SK-N-SH (cell line): ENCODE measurements around the gene MYO1E. TPM values are rescaled to one million over a fixed set of nuclear protein-coding genes. Genes with fewer than 3 reads are reported as not detected.

ENCODE experiments used
- CTCF ChIA-PET: fragments of 300-600, 350-600 bp; formaldehyde crosslinking; extraction: SDS; loops from one replicate; lab custom pipeline; 2021; lab: Yijun Ruan, JAX
- POLR2A ChIA-PET: fragments of 350-600 bp; sonication (Branson Sonifier 250); formaldehyde crosslinking; extraction: SDS; loops from one replicate; lab custom pipeline; 2020; ENCODE audit warnings: antibody characterized with exemption, inconsistent platforms; lab: Yijun Ruan, JAX
- DNase-seq: peaks from one replicate; pipeline ENCODE4 v3.0.0; 2012
- H2AFZ ChIP-seq: fragments of 200-600 bp; sonication (generic); 2 replicates; pipeline ENCODE4 v1.8.1; 2016; ENCODE audit warnings: antibody characterized with exemption, mild to moderate bottlenecking, low read depth
- H3F3A ChIP-seq: fragments of 200-600 bp; sonication (generic); replicated peaks from 2 replicates; pipeline ENCODE3; 2016; ENCODE audit warnings: antibody characterized with exemption, mild to moderate bottlenecking; ENCODE audit not compliant: insufficient read depth
- H3K27ac ChIP-seq, 2 experiments: fragments of 200-500 bp in 1 of 2; fragments of 200-600 bp in 1 of 2; sonication (Bioruptor generic) in 1 of 2; sonication (generic), shearing (Covaris generic) in 1 of 2; 2 replicates each; pipeline versions ENCODE4 v1.5.1 to v1.6.1; 2014 to 2016; ENCODE audit warnings: low read depth in 2 of 2, inconsistent platforms in 1 of 2, low read length in 1 of 2, mild to moderate bottlenecking in 1 of 2, mixed read lengths in 1 of 2
- H3K27me3 ChIP-seq: fragments of 200-600 bp; sonication (generic), shearing (Covaris generic); 2 replicates; pipeline ENCODE4 v1.6.1; 2016; ENCODE audit warnings: mixed run types; ENCODE audit not compliant: insufficient read depth
- H3K36me3 ChIP-seq, 2 experiments: fragments of 200-500 bp in 1 of 2; fragments of 200-600 bp in 1 of 2; sonication (Bioruptor generic) in 1 of 2; sonication (generic) in 1 of 2; replicated peaks in 1 of 2; 2 replicates each; pipeline versions ENCODE3 to v1.5.1; 2014 to 2016; ENCODE audit warnings: low read length in 1 of 2, mild to moderate bottlenecking in 1 of 2; ENCODE audit not compliant: insufficient read depth in 2 of 2, control insufficient read depth in 1 of 2
- H3K4me1 ChIP-seq, 2 experiments: fragments of 200-500 bp in 1 of 2; fragments of 200-600 bp in 1 of 2; sonication (Bioruptor generic) in 1 of 2; sonication (generic), shearing (Covaris generic) in 1 of 2; 2 replicates each; pipeline versions ENCODE4 v1.5.1 to v1.6.1; 2014 to 2016; ENCODE audit warnings: low read depth in 1 of 2, low read length in 1 of 2, mixed run types in 1 of 2; ENCODE audit not compliant: insufficient read depth in 2 of 2, control insufficient read depth in 1 of 2
- H3K4me2 ChIP-seq: fragments of 200-600 bp; sonication (generic), shearing (Covaris generic); 2 replicates; pipeline ENCODE4 v1.6.1; 2017; ENCODE audit warnings: mixed run types
- H3K4me3 ChIP-seq, 2 experiments: fragments of 200-500 bp in 1 of 2; fragments of 200-600 bp in 1 of 2; sonication (Bioruptor generic) in 1 of 2; sonication (generic), shearing (Covaris generic) in 1 of 2; 2 replicates each; pipeline versions ENCODE4 v1.5.1 to v1.8.1; 2014 to 2016; ENCODE audit warnings: low read depth in 2 of 2, inconsistent platforms in 1 of 2, low read length in 1 of 2, mild to moderate bottlenecking in 1 of 2, mixed read lengths in 1 of 2, moderate library complexity in 1 of 2
- H3K79me2 ChIP-seq: fragments of 200-600 bp; sonication (generic); 2 replicates; pipeline ENCODE4 v1.8.1; 2017; ENCODE audit warnings: mild to moderate bottlenecking; ENCODE audit not compliant: insufficient read depth
- H3K9ac ChIP-seq: fragments of 200-600 bp; sonication (generic); 2 replicates; pipeline ENCODE4 v1.6.1; 2017; ENCODE audit warnings: mixed run types
- H3K9me2 ChIP-seq: fragments of 200-600 bp; sonication (generic); 2 replicates; pipeline ENCODE4 v1.6.1; 2017; ENCODE audit warnings: mixed run types
- H3K9me3 ChIP-seq: fragments of 200-600 bp; sonication (generic); 2 replicates; pipeline ENCODE4 v1.6.1; 2017; ENCODE audit warnings: mixed run types, mild to moderate bottlenecking, moderate library complexity
- H4K20me1 ChIP-seq: fragments of 200-600 bp; sonication (generic); 2 replicates; pipeline ENCODE4 v1.6.1; 2017; ENCODE audit warnings: mild to moderate bottlenecking, mixed run types; ENCODE audit not compliant: insufficient read depth
- ELF1 ChIP-seq: IDR thresholded peaks from 2 replicates; pipeline ENCODE4 v1.4.0; 2012
- EZH2phosphoT487 ChIP-seq: fragments of 200-600 bp; sonication (generic); IDR thresholded peaks from 2 replicates; pipeline ENCODE4 v1.6.1; 2017; ENCODE audit warnings: low read depth, mixed run types, mild to moderate bottlenecking, antibody characterized with exemption, moderate library complexity, borderline replicate concordance
- FOXJ3 ChIP-seq: sonication (generic); formaldehyde crosslinking; IDR thresholded peaks from 2 replicates; pipeline ENCODE4 v1.5.1; 2020; ENCODE audit warnings: mild to moderate bottlenecking, missing genetic modification reagents
- GABPA ChIP-seq: IDR thresholded peaks from 2 replicates; pipeline ENCODE4 v1.4.0; 2012; ENCODE audit warnings: low read depth, mild to moderate bottlenecking
- GATA2 ChIP-seq: sonication (generic); formaldehyde crosslinking; IDR thresholded peaks from 2 replicates; pipeline ENCODE4 v1.5.0; 2020; ENCODE audit warnings: mild to moderate bottlenecking, missing genetic modification reagents
- MEF2A ChIP-seq: IDR thresholded peaks from 2 replicates; pipeline ENCODE4 v1.4.0; 2012; ENCODE audit warnings: low read depth, borderline replicate concordance
- NRF1 ChIP-seq: IDR thresholded peaks from 2 replicates; pipeline ENCODE4 v1.6.1; 2012; ENCODE audit warnings: low read depth, mild to moderate bottlenecking, low read length
- PBX3 ChIP-seq: IDR thresholded peaks from 2 replicates; pipeline ENCODE4; 2012
- RAD21 ChIP-seq: IDR thresholded peaks from 2 replicates; pipeline ENCODE4 v1.6.1; 2012; ENCODE audit warnings: mild to moderate bottlenecking, low read length
- SIN3A ChIP-seq: IDR thresholded peaks from 2 replicates; pipeline ENCODE4 v1.6.1; 2012; ENCODE audit warnings: low read depth, mild to moderate bottlenecking, low read length, moderate library complexity, borderline replicate concordance
- SMC3 ChIP-seq: IDR thresholded peaks from 2 replicates; pipeline ENCODE4 v1.6.1; 2012; ENCODE audit warnings: low read depth, low read length, improper control_type of control experiment
- TEAD4 ChIP-seq: IDR thresholded peaks from 2 replicates; pipeline ENCODE4 v1.4.0; 2012; ENCODE audit warnings: mild to moderate bottlenecking, borderline replicate concordance; ENCODE audit not compliant: insufficient read depth
- WGBS: methylation state at CpG from one replicate; pipeline ENCODE4 v1.1.6; 2017; ENCODE audit warnings: low lambda C conversion rate; 5-methylcytosine and 5-hydroxymethylcytosine counted together
- polyA plus RNA-seq, 3 experiments: library from polyadenylated mRNA; depleted of rRNA; stranded (reverse); fragments of >200 nt; gene quantifications; 2 replicates each; pipeline ENCODE4 v1.2.3, GENCODE V29; 2012
- TF ChIP-seq, protein P1 (sequence below): fragments of 200-600 bp; sonication (generic); IDR thresholded peaks from 2 replicates; pipeline ENCODE4 v1.6.1; 2017; ENCODE audit warnings: antibody characterized with exemption, mild to moderate bottlenecking, moderate library complexity
- TF ChIP-seq, protein P2 (sequence below): fragments of 150-350 bp; IDR thresholded peaks from 2 replicates; pipeline ENCODE4 v1.6.1; 2016; ENCODE audit warnings: mild to moderate bottlenecking, low read depth, low read length

Gene MYO1E
- polyA plus RNA-seq, 1 of the 3 experiments (the other 2 are of a cell fraction), result 9.7 TPM

DNA sequence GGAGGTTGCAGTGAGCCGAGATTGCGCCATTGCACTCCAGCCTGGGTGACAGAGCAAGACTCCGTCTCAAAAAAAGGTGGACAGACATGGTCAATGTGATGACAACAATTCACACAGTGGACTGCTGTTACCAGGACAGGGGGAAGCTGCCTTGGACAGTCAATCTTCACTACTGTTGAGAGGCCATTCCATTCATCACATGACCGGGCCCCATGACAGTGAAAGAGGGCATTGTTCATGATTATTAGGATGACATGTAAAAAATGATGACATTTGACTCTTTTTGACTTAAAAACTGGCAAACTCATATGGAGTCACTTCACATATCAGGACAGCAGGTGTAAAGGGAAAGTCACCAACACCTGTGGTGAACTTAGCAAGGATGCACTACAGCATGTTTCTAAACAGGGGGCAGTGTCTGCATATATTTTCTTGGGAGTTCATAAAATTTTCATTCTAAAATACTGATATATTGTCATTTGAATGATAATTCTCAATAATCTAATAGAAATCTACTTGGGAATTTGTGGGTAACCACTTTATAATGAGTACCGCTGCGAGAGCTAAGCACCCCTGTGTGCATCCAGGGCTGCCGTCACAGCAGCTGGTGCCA, 200.3 kb downstream of the MYO1E start:
- Histone ChIP-seq H3F3A (peaks cover 36% of the 10 kb centered on the region), H3K9ac (no peak overlapping the region), H3K4me1 (peaks cover 17 to 47% of the 10 kb centered on the region in 2 experiments; a peak in 3 of 4 replicates), H3K27ac (no peak overlapping the region), H3K79me2 (no peaks in the 10 kb centered on the region), H3K27me3 (no peaks in the 10 kb centered on the region), H3K4me2 (no peak overlapping the region), H3K4me3 (no peak overlapping the region), H3K36me3 (peaks cover 0 to 14% of the 10 kb centered on the region in 2 experiments), H3K9me3 (no peaks in the 10 kb centered on the region), H4K20me1 (no peaks in the 10 kb centered on the region), H3K9me2 (no peaks in the 10 kb centered on the region), H2AFZ (no peak overlapping the region)
- POLR2A ChIA-PET, result no interaction called here
- TF ChIP-seq RAD21, result peak; percentile 19; the same call in 1 of the 2 replicates
- TF ChIP-seq, protein P1, sequence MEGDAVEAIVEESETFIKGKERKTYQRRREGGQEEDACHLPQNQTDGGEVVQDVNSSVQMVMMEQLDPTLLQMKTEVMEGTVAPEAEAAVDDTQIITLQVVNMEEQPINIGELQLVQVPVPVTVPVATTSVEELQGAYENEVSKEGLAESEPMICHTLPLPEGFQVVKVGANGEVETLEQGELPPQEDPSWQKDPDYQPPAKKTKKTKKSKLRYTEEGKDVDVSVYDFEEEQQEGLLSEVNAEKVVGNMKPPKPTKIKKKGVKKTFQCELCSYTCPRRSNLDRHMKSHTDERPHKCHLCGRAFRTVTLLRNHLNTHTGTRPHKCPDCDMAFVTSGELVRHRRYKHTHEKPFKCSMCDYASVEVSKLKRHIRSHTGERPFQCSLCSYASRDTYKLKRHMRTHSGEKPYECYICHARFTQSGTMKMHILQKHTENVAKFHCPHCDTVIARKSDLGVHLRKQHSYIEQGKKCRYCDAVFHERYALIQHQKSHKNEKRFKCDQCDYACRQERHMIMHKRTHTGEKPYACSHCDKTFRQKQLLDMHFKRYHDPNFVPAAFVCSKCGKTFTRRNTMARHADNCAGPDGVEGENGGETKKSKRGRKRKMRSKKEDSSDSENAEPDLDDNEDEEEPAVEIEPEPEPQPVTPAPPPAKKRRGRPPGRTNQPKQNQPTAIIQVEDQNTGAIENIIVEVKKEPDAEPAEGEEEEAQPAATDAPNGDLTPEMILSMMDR, result peak; percentile 52; the same call in 1 of the 2 replicates
- no peak for TF ChIP-seq PBX3
- CTCF ChIA-PET, result interaction anchor here (0.6 to 1.7 kb wide), 5 partner anchors 11 to 320 kb away, joined by 3 to 6 read pairs (median 3); partner anchors contain the start of gene RNF111
- WGBS, result 100% methylated on average over 7 of the region's 7 CpGs
- no peak for DNase-seq

- peak overlapping the region; percentile 29; the same call in 1 of the 2 replicates for H3K4me2 ChIP-seq
- H3K9ac ChIP-seq, result peak overlapping the region; percentile 31; the same call in 1 of the 2 replicates
- no peak overlapping the region for H2AFZ ChIP-seq
- H3K36me3 ChIP-seq, result peaks cover 0 to 14% of the 10 kb centered on the region in 2 experiments
- no peaks in the 10 kb centered on the region for H3K79me2 ChIP-seq
- no peak overlapping the region; a peak in 1 of 4 replicates for H3K4me3 ChIP-seq
- H3K9me2 ChIP-seq, result no peaks in the 10 kb centered on the region
- no peaks in the 10 kb centered on the region for H3K27me3 ChIP-seq
- 90% methylated on average over 2 of the region's 8 CpGs for WGBS
- H4K20me1 ChIP-seq, result no peaks in the 10 kb centered on the region
- ChIA-PET POLR2A (interaction anchor here (0.6 kb wide), 1 partner anchor 167 kb away, joined by 3 read pairs; no protein-coding TSS in a partner anchor), CTCF (interaction anchor here (1.0 to 2.4 kb wide), 3 partner anchors 23 to 358 kb away, joined by 3 to 9 read pairs (median 3); no protein-coding TSS in a partner anchor)
- no peak for DNase-seq
- H3F3A ChIP-seq, result peaks cover 35% of the 10 kb centered on the region
- H3K4me1 ChIP-seq, result peaks cover 17 to 47% of the 10 kb centered on the region in 2 experiments; a peak in 3 of 4 replicates
- TF ChIP-seq MEF2A (no peak), ELF1 (no peak), FOXJ3 (CRISPR knock-in tag) (no peak), PBX3 (no peak), GABPA (no peak), SMC3 (no peak), SIN3A (no peak), GATA2 (CRISPR knock-in tag) (no peak), NRF1 (no peak), EZH2phosphoT487 (no peak), RAD21 (no peak), TEAD4 (no peak)
- TF ChIP-seq, protein P1, result no peak
- TF ChIP-seq, protein P2, sequence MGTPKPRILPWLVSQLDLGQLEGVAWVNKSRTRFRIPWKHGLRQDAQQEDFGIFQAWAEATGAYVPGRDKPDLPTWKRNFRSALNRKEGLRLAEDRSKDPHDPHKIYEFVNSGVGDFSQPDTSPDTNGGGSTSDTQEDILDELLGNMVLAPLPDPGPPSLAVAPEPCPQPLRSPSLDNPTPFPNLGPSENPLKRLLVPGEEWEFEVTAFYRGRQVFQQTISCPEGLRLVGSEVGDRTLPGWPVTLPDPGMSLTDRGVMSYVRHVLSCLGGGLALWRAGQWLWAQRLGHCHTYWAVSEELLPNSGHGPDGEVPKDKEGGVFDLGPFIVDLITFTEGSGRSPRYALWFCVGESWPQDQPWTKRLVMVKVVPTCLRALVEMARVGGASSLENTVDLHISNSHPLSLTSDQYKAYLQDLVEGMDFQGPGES, result no peak
- peak overlapping the region; percentile 89 to 91 for H3K27ac ChIP-seq
- H3K9me3 ChIP-seq, result no peaks in the 10 kb centered on the region
Measured at GRCh38 chr15:59171067-59171397, 201.6 kb downstream of the MYO1E start.
